Testis (tissue), 3 donors: ENCODE measurements around the gene SLC25A30. TPM values are rescaled to one million over a fixed set of nuclear protein-coding genes. Genes with fewer than 3 reads are reported as not detected.

Source experiments
- DNase-seq: peaks from one replicate; pipeline ENCODE4 v3.0.0-alpha.2; 2019
- H3K27ac ChIP-seq, 2 donors: fragments of 200-600 bp; sonication (generic); one replicate each; pipeline ENCODE4 v1.5.1; 2019
- H3K27me3 ChIP-seq: fragments of 200-600 bp; sonication (generic); one replicate; pipeline ENCODE4 v1.5.1; 2019
- H3K36me3 ChIP-seq: fragments of 200-600 bp; sonication (generic); one replicate; pipeline ENCODE4 v1.5.1; 2017; ENCODE audit warnings: low read depth; ENCODE audit errors: missing control alignments
- H3K4me1 ChIP-seq: fragments of 200-600 bp; sonication (generic); one replicate; pipeline ENCODE4 v1.5.1; 2019
- H3K4me3 ChIP-seq, 2 donors: fragments of 200-600 bp; sonication (generic); one replicate each; pipeline ENCODE4 v1.5.1; 2017 to 2019
- H3K9me3 ChIP-seq: fragments of 200-600 bp; sonication (generic); one replicate; pipeline ENCODE4 v1.5.1; 2017
- POLR2A ChIP-seq: fragments of 450-650 bp; IDR thresholded peaks from one replicate; pipeline ENCODE4 v1.6.1; 2017; ENCODE audit warnings: antibody characterized with exemption, mild to moderate bottlenecking, moderate library complexity
- WGBS, 2 donors: methylation state at CpG; one replicate each; pipeline ENCODE4 v1.1.5; 2018; 5-methylcytosine and 5-hydroxymethylcytosine counted together
- intact Hi-C: fragments of 100-400 bp; cut with DNase I; formaldehyde crosslinking; loops from one replicate; pipeline ENCODE4 v1.15.1; 2023; ENCODE audit warnings: low total_unique reads
- polyA plus RNA-seq: library from polyadenylated mRNA; stranded (reverse); fragments of 350-450 nt; fragmentation: Illumina TruSeq; extraction: RNeasy Lipid Tissue Mini Kit (QIAGEN cat#74804); gene quantifications from one replicate; pipeline ENCODE4 v1.2.3, GENCODE V29; 2014; ENCODE audit warnings: low read depth, low replicate concordance; ENCODE audit not compliant: insufficient read depth
- total RNA-seq, 2 donors: library from RNA; depleted of rRNA; stranded (reverse); fragments of >200 nt; gene quantifications; one replicate each; pipeline ENCODE4 v1.2.3, GENCODE V29; 2016
- TF ChIP-seq, protein P1 (sequence below), 3 experiments: fragments of 450-650 bp in 2 of 3; fragments of 200-600 bp in 1 of 3; sonication (generic) in 1 of 3; IDR thresholded peaks; one replicate each; pipeline ENCODE4 v1.5.1; 2016 to 2019; ENCODE audit warnings: antibody characterized with exemption in 3 of 3, mild to moderate bottlenecking in 2 of 3, moderate library complexity in 1 of 3

The SLC25A30 gene
- total and polyA plus RNA-seq, 3 donors from 2014 or later: 14.5 to 16.4 (median 15.7) TPM

DNA sequence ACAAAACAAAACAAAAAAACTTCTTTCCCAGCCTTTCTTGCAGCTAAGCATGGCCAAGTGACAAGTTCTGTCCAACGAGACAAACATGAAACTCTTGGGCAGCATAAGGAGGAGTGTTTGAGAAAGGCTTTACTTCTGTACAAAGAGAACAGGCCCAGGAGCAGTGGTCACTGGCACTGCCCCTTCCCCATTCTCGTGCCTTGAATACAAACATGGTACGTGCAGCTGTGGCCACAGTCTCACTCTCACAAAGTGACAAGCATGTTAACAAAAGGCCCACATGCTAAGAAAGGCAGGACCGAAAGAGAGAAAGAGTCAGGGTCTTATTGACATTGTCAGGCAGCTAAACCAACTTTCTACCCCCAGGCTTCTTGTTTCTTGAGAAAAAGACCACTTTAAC is 19.8 kb upstream of the SLC25A30 start:
- intact Hi-C loops: no loop called here
- H3K4me1 ChIP-seq: peaks cover 27% of the 10 kb centered on the region
- H3K4me3 ChIP-seq: no peak overlapping the region
- 80 to 85% methylated on average over 4 of the region's 4 CpGs for WGBS, 2 donors
- H3K27ac ChIP-seq: no peak overlapping the region
- no peaks in the 10 kb centered on the region for H3K27me3 ChIP-seq
- TF ChIP-seq, protein P1, sequence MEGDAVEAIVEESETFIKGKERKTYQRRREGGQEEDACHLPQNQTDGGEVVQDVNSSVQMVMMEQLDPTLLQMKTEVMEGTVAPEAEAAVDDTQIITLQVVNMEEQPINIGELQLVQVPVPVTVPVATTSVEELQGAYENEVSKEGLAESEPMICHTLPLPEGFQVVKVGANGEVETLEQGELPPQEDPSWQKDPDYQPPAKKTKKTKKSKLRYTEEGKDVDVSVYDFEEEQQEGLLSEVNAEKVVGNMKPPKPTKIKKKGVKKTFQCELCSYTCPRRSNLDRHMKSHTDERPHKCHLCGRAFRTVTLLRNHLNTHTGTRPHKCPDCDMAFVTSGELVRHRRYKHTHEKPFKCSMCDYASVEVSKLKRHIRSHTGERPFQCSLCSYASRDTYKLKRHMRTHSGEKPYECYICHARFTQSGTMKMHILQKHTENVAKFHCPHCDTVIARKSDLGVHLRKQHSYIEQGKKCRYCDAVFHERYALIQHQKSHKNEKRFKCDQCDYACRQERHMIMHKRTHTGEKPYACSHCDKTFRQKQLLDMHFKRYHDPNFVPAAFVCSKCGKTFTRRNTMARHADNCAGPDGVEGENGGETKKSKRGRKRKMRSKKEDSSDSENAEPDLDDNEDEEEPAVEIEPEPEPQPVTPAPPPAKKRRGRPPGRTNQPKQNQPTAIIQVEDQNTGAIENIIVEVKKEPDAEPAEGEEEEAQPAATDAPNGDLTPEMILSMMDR (IDR thresholded peaks at IDR 0.05): no peak
- no peak for TF ChIP-seq POLR2A
- DNase-seq: no peak
- no peaks in the 10 kb centered on the region for H3K36me3 ChIP-seq
- no peaks in the 10 kb centered on the region for H3K9me3 ChIP-seq

DNA sequence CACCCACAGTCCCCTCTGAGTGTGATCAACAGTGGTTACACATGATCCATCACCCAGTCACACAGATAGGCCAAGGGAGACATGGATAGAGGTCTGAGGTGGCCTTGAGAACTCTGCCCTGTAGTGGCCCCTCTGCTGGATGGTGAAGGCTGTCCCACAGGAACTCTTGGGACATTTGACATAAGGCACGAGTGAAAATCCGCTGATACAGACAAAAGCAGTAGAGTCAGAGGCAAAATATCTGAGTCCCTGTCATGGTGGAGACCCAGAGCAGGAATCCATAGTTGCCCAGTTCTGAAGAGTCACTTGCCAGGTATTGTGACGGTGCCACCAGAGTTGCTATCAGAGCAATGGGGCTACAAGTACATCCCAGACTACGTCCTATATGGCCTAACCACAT is 18.8 kb upstream of the SLC25A30 start:
- no peak overlapping the region for H3K27ac ChIP-seq
- 95 to 100% methylated on average over 4 of the region's 4 CpGs for WGBS, 2 donors
- peaks cover 25% of the 10 kb centered on the region for H3K4me1 ChIP-seq
- no peaks in the 10 kb centered on the region for H3K36me3 ChIP-seq
- H3K9me3 ChIP-seq: no peaks in the 10 kb centered on the region
- intact Hi-C loops: no loop called here
- H3K27me3 ChIP-seq: no peaks in the 10 kb centered on the region
- H3K4me3 ChIP-seq: no peak overlapping the region
- TF ChIP-seq, protein P1 (IDR thresholded peaks at IDR 0.05): no peak
- no peak for TF ChIP-seq POLR2A
- no peak for DNase-seq

DNA sequence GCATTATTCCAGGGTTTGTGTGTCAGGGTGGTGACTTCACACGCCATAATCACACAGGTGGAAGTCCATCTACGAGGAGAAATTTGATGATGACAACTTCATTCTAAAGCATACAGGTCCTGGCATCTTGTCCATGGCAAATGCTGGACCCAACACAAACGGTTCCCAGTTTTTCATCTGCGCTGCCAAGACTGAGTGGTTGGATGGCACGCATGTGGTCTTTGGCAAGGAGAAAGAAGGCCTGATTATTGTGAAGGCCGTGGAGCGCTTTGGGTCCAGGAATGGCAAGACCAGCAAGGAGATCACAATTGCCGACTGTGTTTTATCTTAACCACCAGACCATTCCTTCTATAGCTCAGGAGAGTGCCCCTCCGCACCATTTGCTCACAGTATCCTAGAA is 18.2 kb upstream of the SLC25A30 start:
- DNase-seq: no peak
- Histone ChIP-seq H3K36me3 (no peaks in the 10 kb centered on the region), H3K27me3 (no peaks in the 10 kb centered on the region), H3K27ac (no peak overlapping the region), H3K4me3 (no peak overlapping the region), H3K9me3 (no peaks in the 10 kb centered on the region), H3K4me1 (peaks cover 19% of the 10 kb centered on the region)
- TF ChIP-seq POLR2A: no peak
- TF ChIP-seq, protein P1 (IDR thresholded peaks at IDR 0.05): no peak
- intact Hi-C loops: no loop called here
- WGBS, 2 donors: 90 to 92% methylated on average over 9 of the region's 9 CpGs

DNA sequence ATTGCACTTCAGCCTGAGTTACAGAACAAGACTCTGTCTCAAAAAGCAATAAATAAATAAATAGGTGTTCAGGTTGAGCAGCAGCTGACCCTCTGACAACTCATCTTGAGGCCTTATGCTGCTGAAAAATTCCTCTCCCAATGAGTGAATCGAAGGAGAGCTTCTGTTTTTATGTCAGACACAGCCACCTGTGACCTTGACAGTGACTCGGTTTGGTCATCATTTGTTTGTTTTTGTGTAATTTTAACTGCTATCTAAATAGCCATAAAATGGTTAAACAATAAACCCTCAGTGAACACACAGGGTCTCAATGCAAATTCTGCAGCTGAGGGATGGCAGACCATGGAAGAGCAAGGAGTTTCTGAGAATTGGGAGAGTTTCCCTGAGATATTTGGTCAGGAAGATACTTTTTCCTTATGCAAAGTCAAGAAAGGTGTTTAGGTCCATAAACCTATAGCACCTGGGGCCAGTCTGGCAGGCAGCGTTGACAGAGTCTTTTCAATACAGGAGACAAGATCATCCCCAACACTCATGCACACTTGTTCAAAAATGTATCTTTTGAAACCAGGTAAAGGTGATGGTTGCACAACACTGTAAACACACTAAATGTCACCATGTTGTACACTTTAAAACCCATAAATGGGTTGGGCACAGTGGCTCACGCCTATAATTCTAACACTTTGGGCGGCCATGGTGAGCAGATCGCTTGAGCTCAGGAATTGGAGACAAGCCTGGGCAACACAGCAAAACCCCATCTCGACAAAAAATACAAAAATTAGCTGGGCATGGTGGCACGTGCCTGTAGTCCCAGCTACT is 16.6 kb upstream of the SLC25A30 start:
- no peaks in the 10 kb centered on the region for H3K9me3 ChIP-seq
- 86 to 88% methylated on average over 8 of the region's 8 CpGs for WGBS, 2 donors
- no peaks in the 10 kb centered on the region for H3K27me3 ChIP-seq
- DNase-seq: no peak
- peaks cover 4% of the 10 kb centered on the region for H3K4me1 ChIP-seq
- no peak overlapping the region for H3K4me3 ChIP-seq
- H3K36me3 ChIP-seq: no peaks in the 10 kb centered on the region
- intact Hi-C loops: no loop called here
- H3K27ac ChIP-seq: no peak overlapping the region
- TF ChIP-seq, protein P1 (IDR thresholded peaks at IDR 0.05): no peak
- TF ChIP-seq POLR2A: no peak

DNA sequence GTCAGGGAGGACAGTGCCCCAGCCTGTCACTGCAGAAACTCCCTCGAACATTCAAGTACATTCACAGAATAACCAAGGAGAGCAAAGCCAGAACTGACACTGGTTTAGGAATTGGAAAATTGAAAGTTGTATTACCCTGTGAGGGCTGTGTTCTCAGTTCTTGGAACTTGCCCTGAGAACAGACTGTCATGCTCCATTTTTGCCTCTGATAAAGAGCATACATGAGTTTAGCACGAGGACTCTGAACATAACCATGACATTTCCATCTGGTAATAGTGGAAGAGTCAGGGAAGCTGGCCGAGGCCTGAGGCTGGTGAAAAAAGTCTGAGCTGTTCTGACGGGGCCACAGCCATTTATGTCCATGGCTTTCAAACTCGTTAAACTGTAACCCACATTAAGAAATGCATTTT is 15.2 kb upstream of the SLC25A30 start:
- intact Hi-C loops: no loop called here
- no peak for DNase-seq
- Histone ChIP-seq H3K4me3 (no peak overlapping the region), H3K4me1 (no peaks in the 10 kb centered on the region), H3K27me3 (no peaks in the 10 kb centered on the region), H3K27ac (peak overlapping the region; percentile 37 to 78), H3K9me3 (no peaks in the 10 kb centered on the region), H3K36me3 (no peaks in the 10 kb centered on the region)
- TF ChIP-seq, protein P1 (IDR thresholded peaks at IDR 0.05): no peak
- TF ChIP-seq POLR2A: no peak
- 45 to 51% methylated on average over 5 of the region's 5 CpGs for WGBS, 2 donors
